NB4 (cell line): ENCODE results near the gene OPCML.

Experiments used
- DNase-seq: peaks from one replicate; pipeline ENCODE4 v3.0.0; 2010; ENCODE audit warnings: low read depth
- H3K4me3 ChIP-seq: one replicate; pipeline ENCODE4 v1.5.1; 2011; ENCODE audit warnings: mild to moderate bottlenecking, low read depth, low read length, moderate library complexity
- CTCF ChIP-seq: IDR thresholded peaks from one replicate; pipeline ENCODE4 v1.5.1; 2012; ENCODE audit warnings: low read depth, low read length
- MYC ChIP-seq: IDR thresholded peaks from 2 replicates; pipeline ENCODE4 v1.6.1; 2011; ENCODE audit warnings: low read depth, low read length
- POLR2A ChIP-seq: IDR thresholded peaks from 2 replicates; pipeline ENCODE4 v1.6.1; 2011; ENCODE audit warnings: mild to moderate bottlenecking; ENCODE audit not compliant: insufficient read length; ENCODE audit errors: extremely low read depth
- TF ChIP-seq, protein P1 (sequence below): IDR thresholded peaks from 2 replicates; pipeline ENCODE4 v1.6.1; 2011; ENCODE audit warnings: low read depth, low read length

The OPCML gene

DNA sequence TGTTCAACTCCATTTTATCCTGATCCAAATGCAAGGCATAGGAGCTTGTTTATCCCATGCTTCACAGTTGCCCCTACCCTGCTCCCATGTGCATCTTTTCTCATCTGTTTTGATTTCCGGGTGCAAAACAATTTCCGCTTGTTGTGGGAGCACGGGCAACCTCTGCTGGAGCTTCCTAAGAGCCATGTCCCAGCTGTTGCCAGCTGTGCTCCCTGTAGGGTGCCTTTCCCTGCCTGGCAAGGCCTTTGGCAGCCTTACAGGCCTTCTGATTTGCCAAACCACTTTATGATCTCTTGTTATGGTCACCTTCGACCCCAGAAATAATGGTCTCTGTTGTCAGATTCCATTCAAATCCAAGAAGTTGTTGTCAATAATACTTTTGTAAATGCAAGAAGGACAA lies 1038.5 kb downstream of the OPCML start:
- DNase-seq, result no peak
- no peak overlapping the region for H3K4me3 ChIP-seq
- TF ChIP-seq POLR2A (no peak), CTCF (no peak), MYC (no peak)
- TF ChIP-seq, protein P1, sequence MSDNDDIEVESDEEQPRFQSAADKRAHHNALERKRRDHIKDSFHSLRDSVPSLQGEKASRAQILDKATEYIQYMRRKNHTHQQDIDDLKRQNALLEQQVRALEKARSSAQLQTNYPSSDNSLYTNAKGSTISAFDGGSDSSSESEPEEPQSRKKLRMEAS, result no peak

GRCh38 chr11:132490978-132491377 lies 1041.3 kb downstream of the OPCML start:
- H3K4me3 ChIP-seq, result no peak overlapping the region
- no peak for DNase-seq
- TF ChIP-seq, protein P1, result no peak
- TF ChIP-seq MYC (no peak), CTCF (no peak), POLR2A (no peak)

GRCh38 chr11:132486060-132486459 lies 1046.2 kb downstream of the OPCML start:
- TF ChIP-seq POLR2A (no peak), MYC (no peak), CTCF (no peak)
- TF ChIP-seq, protein P1, result no peak
- no peak overlapping the region for H3K4me3 ChIP-seq
- DNase-seq, result no peak

- no peak overlapping the region for H3K4me3 ChIP-seq
- no peak for TF ChIP-seq CTCF
- no peak for TF ChIP-seq MYC
- TF ChIP-seq POLR2A, result no peak
- TF ChIP-seq, protein P1, result no peak
- no peak for DNase-seq
Observed at GRCh38 chr11:132475026-132475425, 1057.3 kb downstream of the OPCML start.

GRCh38 chr11:132472411-132473172 lies 1059.7 kb downstream of the OPCML start:
- DNase-seq, result no peak
- H3K4me3 ChIP-seq, result no peak overlapping the region
- TF ChIP-seq MYC (no peak), CTCF (no peak), POLR2A (no peak)
- TF ChIP-seq, protein P1, result no peak
